H9 (cell line): ENCODE measurements around the gene SERPINE1. TPM values are rescaled to one million over a fixed set of nuclear protein-coding genes. Genes with fewer than 3 reads are reported as not detected.

Experiments
- DNase-seq: peaks from one replicate; pipeline ENCODE4 v3.0.0-alpha.2; 2017
- H2AFZ ChIP-seq: one replicate; pipeline ENCODE4 v1.6.1; 2013; ENCODE audit warnings: mild to moderate bottlenecking, low read length, control low read depth, moderate library complexity
- H2AK5ac ChIP-seq: 2 replicates; pipeline ENCODE4 v1.6.1; 2013; ENCODE audit warnings: low read length, control low read depth, mixed read lengths; ENCODE audit not compliant: insufficient read length
- H2BK120ac ChIP-seq: one replicate; pipeline ENCODE4 v1.6.1; 2013; ENCODE audit warnings: low read depth, mild to moderate bottlenecking, low read length, control low read depth, inconsistent platforms; ENCODE audit not compliant: poor library complexity, severe bottlenecking
- H2BK12ac ChIP-seq: 2 replicates; pipeline ENCODE4 v1.6.1; 2013; ENCODE audit warnings: low read length, control low read depth, mixed read lengths, low read depth; ENCODE audit not compliant: insufficient read length
- H2BK15ac ChIP-seq: 2 replicates; pipeline ENCODE4 v1.6.1; 2013; ENCODE audit warnings: low read depth, low read length, control low read depth
- H2BK20ac ChIP-seq: one replicate; pipeline ENCODE4 v1.6.1; 2013; ENCODE audit warnings: low read depth, mild to moderate bottlenecking, low read length, control low read depth, inconsistent platforms; ENCODE audit not compliant: poor library complexity, severe bottlenecking
- H2BK5ac ChIP-seq: 2 replicates; pipeline ENCODE4 v1.6.1; 2013; ENCODE audit warnings: low read length, control low read depth, mixed read lengths; ENCODE audit not compliant: insufficient read length
- H3K14ac ChIP-seq: 2 replicates; pipeline ENCODE4 v1.6.1; 2013; ENCODE audit warnings: low read length, control low read depth; ENCODE audit not compliant: insufficient read depth
- H3K18ac ChIP-seq: 2 replicates; pipeline ENCODE4 v1.6.1; 2013; ENCODE audit warnings: low read depth, mild to moderate bottlenecking, mixed read lengths, low read length, control low read depth; ENCODE audit not compliant: insufficient read length
- H3K23ac ChIP-seq: 2 replicates; pipeline ENCODE4 v1.6.1; 2013; ENCODE audit warnings: low read length, control low read depth, mixed read lengths, low read depth; ENCODE audit not compliant: insufficient read length
- H3K23me2 ChIP-seq: 2 replicates; pipeline ENCODE4 v1.6.1; 2013; ENCODE audit warnings: low read depth, mild to moderate bottlenecking, mixed read lengths, low read length, control low read depth; ENCODE audit not compliant: insufficient read length, poor library complexity, severe bottlenecking
- H3K27ac ChIP-seq: 2 replicates; pipeline ENCODE4 v1.5.1; 2013; ENCODE audit warnings: low read length, control low read depth, mixed read lengths, low read depth; ENCODE audit not compliant: insufficient read length
- H3K27me3 ChIP-seq: 2 replicates; pipeline ENCODE4 v1.6.1; 2013; ENCODE audit warnings: low read length, control low read depth, inconsistent platforms; ENCODE audit not compliant: insufficient read depth
- H3K4ac ChIP-seq: 2 replicates; pipeline ENCODE4 v1.6.1; 2013; ENCODE audit warnings: low read depth, mild to moderate bottlenecking, control low read depth, inconsistent platforms, low read length, moderate library complexity
- H3K4me1 ChIP-seq: 2 replicates; pipeline ENCODE4 v1.6.1; 2013; ENCODE audit warnings: low read length, control low read depth, inconsistent platforms; ENCODE audit not compliant: insufficient read depth
- H3K4me2 ChIP-seq: 2 replicates; pipeline ENCODE4 v1.6.1; 2013; ENCODE audit warnings: low read length, control low read depth, mixed read lengths; ENCODE audit not compliant: insufficient read length, insufficient read depth
- H3K56ac ChIP-seq: 2 replicates; pipeline ENCODE4 v1.6.1; 2013; ENCODE audit warnings: low read depth, mild to moderate bottlenecking, mixed read lengths, low read length, control low read depth; ENCODE audit not compliant: insufficient read length
- H3K79me1 ChIP-seq: 2 replicates; pipeline ENCODE4 v1.6.1; 2013; ENCODE audit warnings: low read depth, mild to moderate bottlenecking, moderate library complexity, low read length, control low read depth, inconsistent platforms; ENCODE audit not compliant: insufficient read depth, poor library complexity, severe bottlenecking
- H3K79me2 ChIP-seq: 2 replicates; pipeline ENCODE4 v1.6.1; 2013; ENCODE audit warnings: low read length, control low read depth, inconsistent platforms; ENCODE audit not compliant: insufficient read depth
- H3K9ac ChIP-seq: 2 replicates; pipeline ENCODE4 v1.6.1; 2013; ENCODE audit warnings: low read length, control low read depth, mixed read lengths; ENCODE audit not compliant: insufficient read length; ENCODE audit errors: extremely low read depth
- H3K9me3 ChIP-seq: one replicate; pipeline ENCODE4 v1.6.1; 2013; ENCODE audit warnings: low read depth, low read length, inconsistent platforms; ENCODE audit not compliant: control insufficient read depth
- H3T11ph ChIP-seq: one replicate; pipeline ENCODE4 v1.6.1; 2013; ENCODE audit warnings: mild to moderate bottlenecking, low read length, control low read depth, inconsistent platforms
- H4K20me1 ChIP-seq: one replicate; pipeline ENCODE4 v1.6.1; 2013; ENCODE audit not compliant: control insufficient read depth, insufficient read length, insufficient read depth
- H4K5ac ChIP-seq: 2 replicates; pipeline ENCODE4 v1.6.1; 2013; ENCODE audit warnings: low read depth, mild to moderate bottlenecking, mixed read lengths, low read length, control low read depth; ENCODE audit not compliant: insufficient read length
- H4K8ac ChIP-seq: replicated peaks from 2 replicates; pipeline ENCODE4 v1.6.1; 2013; ENCODE audit warnings: low read length, control low read depth, mixed read lengths, low read depth; ENCODE audit not compliant: insufficient read length
- H4K91ac ChIP-seq: 2 replicates; pipeline ENCODE4 v1.6.1; 2013; ENCODE audit warnings: low read depth, mild to moderate bottlenecking, moderate library complexity, mixed read lengths, low read length, control low read depth; ENCODE audit not compliant: insufficient read length
- H3K27ac Mint-ChIP-seq, 3 experiments: 2 replicates in 2 of 3; 3 replicates in 1 of 3; pipeline ENCODE4 v1.8.0; 2020 to 2021; ENCODE audit warnings: mixed read lengths in 3 of 3, mild to moderate bottlenecking in 1 of 3, moderate library complexity in 1 of 3
- H3K27me3 Mint-ChIP-seq: 2 replicates; pipeline ENCODE4 v1.8.0; 2021; ENCODE audit warnings: low read depth, mild to moderate bottlenecking, moderate library complexity, mixed read lengths
- H3K36me3 Mint-ChIP-seq, 3 experiments: 2 replicates in 2 of 3; 3 replicates in 1 of 3; pipeline ENCODE4 v1.8.0; 2020 to 2021; ENCODE audit warnings: low read depth in 3 of 3, mixed read lengths in 3 of 3; ENCODE audit not compliant: insufficient read depth in 1 of 3
- H3K4me1 Mint-ChIP-seq, 2 experiments: 2 replicates each; pipeline ENCODE4 v1.8.0; 2020; ENCODE audit warnings: mixed read lengths in 2 of 2
- H3K4me3 Mint-ChIP-seq, 2 experiments: 2 replicates in 1 of 2; 3 replicates in 1 of 2; pipeline ENCODE4 v1.8.0; 2020 to 2021; ENCODE audit warnings: mild to moderate bottlenecking in 2 of 2, mixed read lengths in 2 of 2, moderate library complexity in 1 of 2
- H3K9me3 Mint-ChIP-seq, 2 experiments: 2 replicates in 1 of 2; 3 replicates in 1 of 2; pipeline ENCODE4 v1.8.0; 2020; ENCODE audit warnings: mild to moderate bottlenecking in 2 of 2, mixed read lengths in 2 of 2, moderate library complexity in 1 of 2
- WGBS: extraction: QIAGEN DNeasy Blood & Tissue Kit; methylation state at CpG from one replicate; pipeline ENCODE4 v1.1.7; 2013; ENCODE audit warnings: missing lambda C conversion rate, low lambda C conversion rate, mixed read lengths; ENCODE audit not compliant: insufficient read length; ENCODE audit errors: extremely low coverage; 5-methylcytosine and 5-hydroxymethylcytosine counted together
- total RNA-seq: library from RNA; stranded (reverse); gene quantifications from 2 replicates; pipeline ENCODE4 v1.2.1, GENCODE V29; 2021
- TF ChIP-seq, protein P1 (sequence below): fragments of 200-600 bp; sonication (generic); conservative IDR thresholded peaks from 3 replicates; pipeline ENCODE4 v1.8.0; 2021; ENCODE audit warnings: antibody characterized with exemption, mild to moderate bottlenecking

Gene SERPINE1
- total RNA-seq, 1 experiment from 2014 or later = 11.5 TPM

DNA sequence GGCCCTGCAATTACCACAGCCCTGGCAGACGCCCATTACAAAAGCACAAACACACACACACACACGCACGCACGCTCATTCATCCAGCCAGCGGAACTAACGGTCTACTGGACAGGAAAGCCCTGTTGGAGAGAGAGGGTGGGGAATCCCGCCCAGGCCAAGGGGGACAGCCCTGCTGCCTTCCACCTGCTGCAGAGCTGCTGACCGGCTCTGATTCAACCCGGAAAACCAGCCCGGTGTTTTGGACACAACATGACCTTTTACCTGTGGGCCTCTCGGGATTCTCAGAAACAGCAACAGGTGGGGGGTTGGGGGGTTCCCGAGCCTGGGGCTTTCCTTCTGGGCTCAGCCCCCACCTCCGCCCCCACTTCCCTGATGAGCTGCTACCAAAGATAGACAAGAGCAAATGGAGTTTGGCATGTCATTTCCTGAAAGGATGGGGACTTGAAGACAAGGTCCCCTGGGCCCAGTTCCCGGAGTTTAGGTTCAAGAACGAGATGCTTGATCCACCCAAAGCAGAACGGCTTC lies 18.5 kb upstream of the SERPINE1 start:
- no peaks in the 10 kb centered on the region for H4K20me1 ChIP-seq
- Mint-ChIP-seq H3K4me3 (no peak overlapping the region; a peak in 1 of 5 replicates), H3K4me1 (peaks cover 12 to 13% of the 10 kb centered on the region in 2 experiments), H3K9me3 (no peaks in the 10 kb centered on the region), H3K36me3 (no peaks in the 10 kb centered on the region; a peak in 1 of 7 replicates), H3K27me3 (no peaks in the 10 kb centered on the region), H3K27ac (no peak overlapping the region)
- no peaks in the 10 kb centered on the region for H3K79me2 ChIP-seq
- H2AFZ ChIP-seq = no peak overlapping the region
- no peak overlapping the region for H3T11ph ChIP-seq
- H3K9me3 ChIP-seq = no peaks in the 10 kb centered on the region
- H2BK20ac ChIP-seq = no peak overlapping the region
- H3K14ac ChIP-seq = no peak overlapping the region
- no peaks in the 10 kb centered on the region for H3K23me2 ChIP-seq
- TF ChIP-seq, protein P1, sequence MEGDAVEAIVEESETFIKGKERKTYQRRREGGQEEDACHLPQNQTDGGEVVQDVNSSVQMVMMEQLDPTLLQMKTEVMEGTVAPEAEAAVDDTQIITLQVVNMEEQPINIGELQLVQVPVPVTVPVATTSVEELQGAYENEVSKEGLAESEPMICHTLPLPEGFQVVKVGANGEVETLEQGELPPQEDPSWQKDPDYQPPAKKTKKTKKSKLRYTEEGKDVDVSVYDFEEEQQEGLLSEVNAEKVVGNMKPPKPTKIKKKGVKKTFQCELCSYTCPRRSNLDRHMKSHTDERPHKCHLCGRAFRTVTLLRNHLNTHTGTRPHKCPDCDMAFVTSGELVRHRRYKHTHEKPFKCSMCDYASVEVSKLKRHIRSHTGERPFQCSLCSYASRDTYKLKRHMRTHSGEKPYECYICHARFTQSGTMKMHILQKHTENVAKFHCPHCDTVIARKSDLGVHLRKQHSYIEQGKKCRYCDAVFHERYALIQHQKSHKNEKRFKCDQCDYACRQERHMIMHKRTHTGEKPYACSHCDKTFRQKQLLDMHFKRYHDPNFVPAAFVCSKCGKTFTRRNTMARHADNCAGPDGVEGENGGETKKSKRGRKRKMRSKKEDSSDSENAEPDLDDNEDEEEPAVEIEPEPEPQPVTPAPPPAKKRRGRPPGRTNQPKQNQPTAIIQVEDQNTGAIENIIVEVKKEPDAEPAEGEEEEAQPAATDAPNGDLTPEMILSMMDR = no peak
- no peak overlapping the region for H4K8ac ChIP-seq
- H3K27me3 ChIP-seq = no peaks in the 10 kb centered on the region
- no peaks in the 10 kb centered on the region for H3K4me1 ChIP-seq
- H2BK5ac ChIP-seq = no peak overlapping the region
- no peak overlapping the region for H4K91ac ChIP-seq
- no peak overlapping the region for H3K23ac ChIP-seq
- no peak for DNase-seq
- no peak overlapping the region for H2AK5ac ChIP-seq
- no peak overlapping the region for H2BK120ac ChIP-seq
- no peaks in the 10 kb centered on the region for H3K79me1 ChIP-seq
- no peak overlapping the region for H3K27ac ChIP-seq
- H3K18ac ChIP-seq = no peak overlapping the region
- no peak overlapping the region for H3K4me2 ChIP-seq
- H2BK15ac ChIP-seq = no peak overlapping the region
- no peak overlapping the region for H3K9ac ChIP-seq
- H4K5ac ChIP-seq = no peak overlapping the region
- no CpG with 5 or more reads among the region's 16 CpGs for WGBS
- H3K4ac ChIP-seq = no peak overlapping the region
- no peak overlapping the region for H2BK12ac ChIP-seq
- H3K56ac ChIP-seq = no peak overlapping the region
